HG02642 (cell line): Measurements from ENCODE around the gene CDK14.
"Not testable (repeated sequence)": the region's sequence is repeated elsewhere in the genome, so short reads cannot be mapped to it uniquely, and the experiment has no call there.

Experiments
- ATAC-seq: cut with Tn5 transposase; IDR thresholded peaks from one replicate; pipeline ENCODE4 v1.9.1; 2021; ENCODE audit warnings: mild to moderate bottlenecking; ENCODE audit not compliant: unreplicated experiment, poor library complexity

CDK14 gene

DNA sequence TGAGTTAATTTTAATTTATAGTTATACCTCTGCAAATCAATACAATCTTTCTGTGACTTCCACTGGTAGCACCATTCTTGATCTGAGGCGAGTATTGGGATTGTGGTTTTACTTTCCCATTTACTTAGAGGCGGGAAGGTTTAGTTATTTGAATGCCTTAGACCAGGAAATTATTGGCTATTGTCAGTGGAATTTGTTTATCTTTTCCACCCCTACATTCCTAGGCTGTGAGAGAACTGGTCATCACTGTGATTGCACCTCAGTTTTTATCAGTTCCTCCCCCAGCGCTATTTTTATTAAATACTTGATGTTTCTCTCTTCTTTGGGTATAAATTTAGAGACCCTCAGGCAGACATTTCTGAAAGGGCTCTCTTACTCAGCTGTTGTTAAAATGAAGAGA, 29.9 kb downstream of the CDK14 start:
- no peak for ATAC-seq

DNA sequence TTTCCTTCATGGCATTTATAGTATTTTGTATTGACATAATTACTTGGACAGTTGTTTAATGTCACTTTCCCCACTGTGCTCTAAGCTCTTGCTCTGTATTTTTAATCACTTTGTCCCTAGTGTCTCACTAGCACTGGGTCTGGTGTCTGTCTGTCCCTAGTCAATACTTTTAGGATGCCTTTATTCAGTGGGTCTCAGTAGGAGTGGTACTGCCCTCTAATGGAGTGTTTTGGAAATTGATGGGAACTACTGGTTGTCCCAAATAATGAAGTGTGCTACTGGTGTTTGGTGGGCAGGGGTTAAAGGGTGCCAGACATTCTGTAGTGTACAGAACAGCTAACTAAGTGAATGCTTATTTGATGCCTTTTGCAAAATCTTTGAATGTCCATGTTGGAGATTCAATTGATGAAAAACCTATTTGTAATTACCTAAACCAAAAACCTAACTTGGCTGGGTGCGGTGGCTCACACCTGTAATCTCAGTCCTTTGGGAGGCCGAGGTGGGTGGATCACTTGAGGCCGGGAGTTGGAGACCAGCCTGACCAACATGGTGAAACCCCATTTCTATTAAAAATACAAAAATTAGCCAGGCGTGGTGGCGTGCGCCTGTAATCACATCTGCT, 33.3 kb downstream of the CDK14 start:
- peak; percentile 84 for ATAC-seq

DNA sequence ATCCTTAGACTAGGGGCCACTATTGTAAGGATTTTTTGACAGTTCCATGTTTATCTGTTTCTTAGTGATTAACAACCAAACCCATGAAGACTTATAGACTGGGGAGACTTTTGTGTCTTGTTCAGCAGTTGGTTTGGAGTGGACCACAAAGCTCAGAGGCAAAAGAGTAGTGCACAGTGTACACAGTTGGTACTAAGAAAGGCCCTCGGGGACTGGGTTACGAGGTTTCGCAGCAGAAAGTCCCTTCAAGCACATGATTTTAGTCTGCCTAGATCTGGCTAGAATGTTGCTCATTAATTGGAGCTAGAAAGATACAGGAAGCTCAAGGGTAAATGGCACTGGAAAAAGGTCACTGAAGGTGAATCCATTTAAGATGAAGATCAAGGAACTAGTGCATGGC, 35.4 kb downstream of the CDK14 start:
- ATAC-seq = no peak

DNA sequence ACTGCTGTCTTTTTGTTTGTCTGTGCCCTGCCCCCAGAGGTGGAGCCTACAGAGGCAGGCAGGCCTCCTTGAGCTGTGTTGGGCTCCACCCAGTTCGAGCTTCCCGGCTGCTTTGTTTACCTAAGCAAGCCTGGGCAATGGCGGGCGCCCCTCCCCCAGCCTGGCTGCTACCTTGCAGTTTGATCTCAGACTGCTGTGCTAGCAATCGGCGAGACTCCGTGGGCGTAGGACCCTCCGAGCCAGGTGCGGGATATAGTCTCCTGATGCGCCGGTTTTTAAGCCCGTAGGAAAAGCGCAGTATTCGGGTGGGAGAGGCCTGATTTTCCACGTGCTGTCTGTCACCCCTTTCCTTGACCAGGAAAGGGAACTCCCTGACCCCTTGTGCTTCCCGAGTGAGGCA, 43.6 kb downstream of the CDK14 start:
- not testable (repeated sequence) for ATAC-seq

DNA sequence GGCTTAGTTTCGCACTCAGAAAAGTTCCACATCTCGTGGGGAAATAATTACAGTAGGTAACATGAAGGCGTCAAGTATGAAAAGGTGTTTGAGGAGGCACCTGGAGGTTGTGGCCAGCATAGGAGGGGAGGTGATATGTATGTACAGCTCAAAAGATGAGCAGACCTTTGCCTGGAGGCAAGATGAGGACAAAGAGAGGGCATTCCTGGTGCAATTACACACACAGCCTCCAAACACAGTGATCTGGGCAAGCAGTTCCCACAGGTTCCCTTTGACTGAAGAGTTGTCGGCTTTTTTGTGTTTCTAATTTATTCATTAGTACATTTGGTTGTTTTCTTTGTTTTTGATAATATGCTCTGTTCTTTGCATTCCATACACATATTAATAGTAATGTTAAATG, 46.9 kb downstream of the CDK14 start:
- ATAC-seq = no peak

DNA sequence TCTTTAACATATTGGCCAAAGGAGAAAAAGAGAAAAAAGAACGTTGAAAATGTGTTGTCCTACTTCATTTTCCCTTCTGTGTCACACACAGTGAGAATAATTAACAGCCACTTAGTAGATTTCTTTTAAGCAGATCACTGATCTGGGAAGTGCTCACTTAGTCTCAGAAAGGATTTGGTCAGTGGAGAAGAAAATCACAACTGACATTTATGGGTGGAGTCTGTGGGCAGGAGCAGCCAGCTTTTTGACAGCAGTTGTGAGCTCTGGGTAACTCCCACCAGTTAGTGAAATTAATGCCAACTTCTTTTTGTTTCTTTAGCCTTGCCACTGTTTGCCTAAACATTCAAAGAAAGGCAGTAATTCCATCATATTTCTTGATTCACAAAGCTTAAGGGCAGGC, 49.7 kb downstream of the CDK14 start:
- no peak for ATAC-seq

DNA sequence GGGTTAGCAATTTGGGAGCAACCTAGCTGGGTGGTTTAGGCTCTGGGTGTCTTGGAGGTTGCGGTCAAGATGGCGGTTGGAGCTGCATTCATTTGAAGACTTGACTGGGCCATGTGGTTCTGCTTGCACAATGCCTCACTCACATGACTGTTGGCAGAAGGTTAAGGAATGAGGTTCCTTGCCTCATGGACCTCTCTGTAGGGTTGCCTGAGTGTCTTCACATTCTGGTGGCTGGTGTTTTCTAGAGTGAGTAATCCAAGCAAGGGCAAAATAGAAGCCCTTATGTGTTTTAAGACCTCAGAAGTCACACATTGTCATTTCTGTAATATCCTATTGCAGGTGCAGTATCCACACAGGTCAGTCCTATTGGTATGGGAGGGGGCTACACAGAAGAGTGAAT, 52.0 kb downstream of the CDK14 start:
- ATAC-seq = peak; percentile 46

DNA sequence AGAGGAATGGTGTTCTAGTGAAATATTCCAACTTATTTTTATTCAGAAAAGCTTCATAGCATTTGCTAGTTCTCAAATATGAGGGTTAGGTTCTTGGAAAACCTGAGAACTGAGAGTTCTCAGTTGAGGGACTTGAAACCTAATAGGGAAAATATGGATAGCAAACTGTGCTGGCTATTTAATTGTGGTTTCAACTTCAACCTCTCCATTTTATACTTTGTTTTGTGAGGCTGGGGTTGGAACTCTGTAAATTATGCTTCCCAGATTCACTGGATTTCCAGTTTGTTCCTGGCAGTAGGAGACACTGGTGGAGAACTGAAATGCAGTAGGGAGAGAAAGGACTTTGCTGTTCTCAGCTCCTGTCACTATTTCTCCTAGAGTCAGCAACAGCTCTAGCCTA, 52.7 kb downstream of the CDK14 start:
- no peak for ATAC-seq

DNA sequence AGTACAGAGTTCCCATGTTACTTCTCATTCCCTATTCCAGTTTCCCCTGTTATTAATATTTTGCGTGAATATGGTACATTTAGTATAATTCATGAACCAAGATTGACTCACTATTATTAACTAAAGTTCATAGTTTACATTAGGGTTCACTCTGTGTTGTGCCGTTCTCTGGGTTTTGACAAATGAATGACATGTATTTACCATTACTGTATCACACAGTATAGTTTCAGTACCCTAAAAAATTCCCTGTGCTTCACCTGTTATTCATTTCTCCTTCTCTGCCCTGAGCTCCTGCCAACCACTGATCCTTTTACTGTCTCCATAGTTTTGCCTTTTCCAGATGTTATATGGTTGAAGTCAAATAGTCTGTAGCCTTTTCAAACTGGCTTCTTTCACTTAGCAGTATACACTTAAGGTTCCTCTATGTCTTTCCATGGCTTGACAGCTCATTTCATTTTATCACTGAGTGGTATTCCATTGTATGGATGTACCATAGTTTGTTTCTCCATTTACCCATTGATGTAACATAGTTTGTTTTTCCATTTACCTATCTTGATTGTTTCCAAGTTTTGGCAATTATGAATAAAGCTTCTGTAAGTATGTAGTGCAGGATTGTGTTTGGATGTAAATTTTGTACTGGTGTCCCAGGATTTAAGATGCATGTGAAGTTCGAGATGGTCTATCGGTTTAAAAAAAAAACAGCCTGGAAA, 58.8 kb downstream of the CDK14 start:
- ATAC-seq = no peak

DNA sequence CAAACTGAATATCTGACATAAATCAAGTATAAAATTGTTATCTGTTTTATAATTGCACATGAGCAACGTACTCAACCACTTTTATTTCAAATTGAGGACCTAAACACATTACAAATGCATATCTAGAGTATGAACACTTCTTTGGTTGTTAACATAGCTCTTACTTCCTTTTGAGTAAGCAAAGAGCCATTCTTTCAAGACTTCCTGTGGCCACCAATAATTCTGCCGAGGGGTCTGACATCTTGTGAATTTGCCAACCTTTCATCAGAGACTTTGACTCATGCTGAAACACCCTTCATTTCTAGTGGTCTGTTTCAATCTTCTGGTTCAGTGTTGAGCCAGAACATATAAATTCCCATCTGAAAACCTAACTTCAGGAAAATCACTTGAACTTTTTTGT, 59.4 kb downstream of the CDK14 start:
- peak; percentile 63 for ATAC-seq

DNA sequence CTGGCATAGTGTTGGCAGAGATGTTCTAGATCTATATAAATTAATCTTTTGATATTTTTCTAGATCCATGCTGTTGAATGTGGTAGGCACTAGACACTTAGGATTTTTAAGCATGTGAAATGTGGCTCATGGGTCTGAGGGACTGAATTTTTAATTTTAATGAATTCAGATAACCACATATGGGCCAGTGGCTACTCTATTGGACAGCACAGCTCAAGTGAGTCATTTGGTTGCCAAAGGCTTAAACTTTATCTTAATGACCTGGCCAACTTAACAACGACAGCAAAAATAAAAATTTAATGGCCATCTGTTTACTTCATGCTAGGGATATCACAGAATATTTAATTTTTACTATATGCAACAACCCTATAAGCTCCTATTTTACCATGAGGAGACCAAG, 61.4 kb downstream of the CDK14 start:
- no peak for ATAC-seq

DNA sequence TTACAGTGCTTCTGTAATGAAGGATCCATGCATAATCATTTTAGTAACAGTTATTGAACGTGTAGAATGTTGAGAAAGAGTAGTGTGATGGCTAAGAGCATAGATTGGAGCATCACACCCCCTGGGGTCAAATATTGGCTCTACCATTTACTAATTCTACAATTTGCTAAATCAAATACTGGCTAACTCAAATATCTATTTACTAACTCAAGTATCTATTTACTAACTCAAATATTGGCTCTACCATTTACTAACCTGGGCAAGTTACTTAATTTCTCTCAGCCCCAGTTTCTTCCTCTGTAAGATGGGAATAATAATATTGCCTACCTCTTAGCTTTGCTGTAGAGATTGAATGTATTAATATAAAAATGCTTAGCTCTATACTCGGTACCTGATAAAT, 64.0 kb downstream of the CDK14 start:
- ATAC-seq = no peak

DNA sequence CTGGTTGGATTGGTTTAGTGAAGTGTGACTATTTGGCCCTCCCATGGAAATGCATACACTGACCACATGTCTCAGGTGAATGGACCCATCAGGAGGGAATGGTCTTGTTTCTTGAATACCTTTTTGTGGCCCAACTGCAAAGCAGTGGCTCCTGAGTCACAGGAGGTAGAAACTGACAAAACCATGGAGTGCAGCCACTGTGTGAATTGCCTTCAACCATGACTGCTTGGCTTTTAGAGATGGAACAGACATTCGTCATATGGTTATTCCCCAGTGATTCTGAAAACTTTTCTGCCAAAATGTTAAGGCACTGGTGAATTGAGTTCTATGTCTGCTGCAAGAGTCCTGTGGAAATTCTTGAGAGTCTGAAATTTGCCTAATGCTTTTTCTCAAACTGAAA, 64.7 kb downstream of the CDK14 start:
- ATAC-seq = peak; percentile 63

DNA sequence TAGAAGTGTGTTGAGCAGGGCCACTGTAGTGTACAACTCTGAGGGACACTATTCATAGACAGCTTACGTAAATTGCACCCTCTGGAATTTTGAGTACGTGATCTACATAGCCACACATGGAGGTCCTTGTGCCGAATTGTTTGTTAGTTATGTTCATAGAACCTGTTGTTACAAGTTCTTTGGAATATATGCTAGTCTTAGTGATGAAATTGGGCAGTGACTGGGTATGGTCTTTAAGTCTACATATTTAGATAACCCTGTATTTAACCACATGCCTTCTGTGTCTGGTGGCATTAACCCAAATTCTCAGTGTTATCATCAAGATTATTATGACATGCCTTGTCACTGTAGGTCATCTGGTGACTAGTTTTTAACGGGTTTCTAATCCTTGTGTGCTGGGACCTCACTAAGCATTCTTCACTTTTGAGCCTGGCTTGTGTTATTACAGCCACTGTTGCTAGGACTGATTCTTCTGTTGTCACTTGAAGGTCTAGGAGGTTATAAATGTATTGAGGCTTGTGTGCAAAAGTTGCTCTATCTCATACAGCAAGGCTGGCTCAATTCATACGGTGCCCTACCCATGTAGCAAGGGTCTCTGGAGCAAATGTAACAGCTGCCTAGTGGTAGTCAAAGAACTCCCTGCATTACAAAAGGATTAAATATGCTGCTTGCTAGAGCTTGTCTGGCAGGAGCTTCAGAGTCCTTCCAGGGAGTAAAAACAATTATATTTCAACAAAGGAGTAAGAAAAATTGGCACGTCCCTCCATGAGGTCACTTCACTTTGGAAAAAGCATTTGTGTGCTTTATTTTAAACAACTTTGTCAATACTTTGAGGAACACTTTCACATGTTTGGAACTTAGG, 65.4 kb downstream of the CDK14 start:
- ATAC-seq = peak; percentile 23

DNA sequence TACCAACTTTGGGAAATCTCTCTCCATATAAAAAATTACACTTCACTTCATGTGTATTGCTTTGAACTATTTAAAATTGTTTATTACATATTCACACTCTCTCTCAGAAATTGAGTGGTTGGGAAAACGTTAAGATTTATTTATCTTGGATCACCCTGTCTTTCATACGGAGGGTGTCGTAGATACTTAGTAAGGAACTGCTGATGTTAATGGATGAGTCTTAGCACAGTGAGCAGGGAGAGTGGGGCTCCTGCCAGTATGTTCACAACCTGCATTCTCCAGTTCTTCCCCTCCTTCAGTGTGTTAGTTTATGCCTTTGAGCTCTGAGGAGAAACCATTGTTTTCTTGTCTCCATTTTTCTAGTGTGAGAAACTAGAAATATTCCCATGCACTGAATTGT, 67.1 kb downstream of the CDK14 start:
- ATAC-seq = no peak

DNA sequence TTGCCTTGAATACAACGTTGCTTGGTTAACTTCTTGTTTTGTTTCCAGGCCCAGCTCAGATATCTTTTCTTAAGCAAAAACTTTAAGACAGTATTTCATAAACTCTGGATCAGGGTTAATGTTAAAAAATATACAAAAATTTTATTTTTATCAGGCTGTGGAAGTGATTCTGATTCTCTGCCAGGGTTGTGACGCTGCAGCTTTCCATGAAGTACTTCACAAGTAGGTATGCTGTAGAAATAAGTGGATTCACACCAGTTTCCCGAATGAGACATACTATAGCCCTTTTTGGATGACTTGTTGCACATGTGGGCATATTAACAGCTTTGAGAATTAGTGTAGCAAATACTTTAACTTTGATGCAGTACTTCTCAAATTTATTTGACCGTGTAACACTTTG, 70.1 kb downstream of the CDK14 start:
- no peak for ATAC-seq

DNA sequence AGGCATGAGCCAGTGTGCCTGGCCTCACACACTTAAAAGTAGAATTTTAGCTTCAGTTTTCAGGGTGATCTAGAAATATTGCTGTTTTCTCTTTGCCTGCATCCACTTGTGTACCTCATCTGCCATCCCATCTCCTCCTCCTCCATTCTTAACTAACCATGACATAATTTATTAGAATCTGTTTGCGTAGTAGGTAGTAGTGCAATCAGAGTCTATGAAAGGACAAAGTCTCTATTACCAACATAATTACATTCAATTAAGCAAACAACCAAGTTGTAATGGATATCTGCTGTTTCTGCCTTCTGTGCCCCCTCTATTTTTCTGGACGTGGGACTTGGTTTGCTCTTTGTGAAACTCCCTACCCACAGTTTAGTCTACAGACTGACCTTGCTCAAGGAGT, 72.9 kb downstream of the CDK14 start:
- ATAC-seq = no peak

DNA sequence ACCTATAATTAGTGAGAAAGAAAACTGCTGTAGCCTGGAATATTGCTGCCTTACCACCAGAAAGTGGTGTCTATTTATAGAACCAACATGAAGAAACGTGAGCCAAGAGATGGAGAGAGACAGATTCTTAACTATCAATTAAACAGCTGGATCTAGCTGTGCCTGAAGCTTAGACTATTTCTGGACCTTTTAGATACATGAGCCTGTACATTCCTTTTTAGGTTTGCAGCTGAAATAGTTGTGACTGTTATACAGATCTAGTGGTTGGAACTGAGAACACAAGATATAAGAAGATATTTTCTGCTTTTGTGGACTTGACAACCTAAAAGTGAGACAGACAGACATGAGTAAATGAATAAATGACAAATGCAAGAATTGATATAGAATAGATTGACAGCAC, 73.4 kb downstream of the CDK14 start:
- no peak for ATAC-seq

DNA sequence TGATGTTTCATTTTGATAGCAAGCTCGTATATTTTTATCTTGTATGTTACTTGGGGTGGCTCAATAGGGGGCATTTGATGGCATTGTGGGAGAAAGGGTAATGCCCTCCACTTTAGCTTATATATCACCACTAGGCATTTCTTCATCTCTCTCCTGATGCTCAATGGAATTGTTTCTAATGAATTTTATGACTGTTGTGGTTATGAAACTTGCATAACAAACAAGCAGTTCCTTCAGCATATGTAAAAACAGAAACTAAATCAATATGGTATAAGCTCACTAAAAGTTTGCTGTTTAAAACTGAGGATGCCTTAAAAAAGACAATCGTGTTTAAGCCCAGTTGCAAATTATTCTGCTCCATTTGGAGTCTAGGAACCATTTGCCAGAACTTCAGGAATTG, 75.5 kb downstream of the CDK14 start:
- no peak for ATAC-seq

DNA sequence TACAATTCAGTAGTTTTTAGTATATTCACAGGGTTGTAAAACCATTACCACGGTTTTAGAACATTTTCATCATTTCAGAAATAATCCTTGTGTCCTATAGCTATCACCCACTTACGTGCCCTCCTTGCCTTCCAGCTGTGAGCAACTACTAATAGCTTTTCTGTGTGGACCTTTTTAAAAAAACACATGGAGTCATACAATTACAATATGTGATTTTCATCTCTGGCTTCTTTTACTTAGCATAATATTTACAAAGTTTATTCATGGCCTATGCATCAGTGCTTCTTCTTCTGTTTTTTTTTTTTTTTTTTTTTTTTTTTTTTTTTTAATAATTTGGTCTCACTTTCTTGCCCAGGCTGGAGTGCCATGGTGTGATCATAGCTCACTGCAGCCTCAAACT, 76.1 kb downstream of the CDK14 start:
- ATAC-seq = no peak

DNA sequence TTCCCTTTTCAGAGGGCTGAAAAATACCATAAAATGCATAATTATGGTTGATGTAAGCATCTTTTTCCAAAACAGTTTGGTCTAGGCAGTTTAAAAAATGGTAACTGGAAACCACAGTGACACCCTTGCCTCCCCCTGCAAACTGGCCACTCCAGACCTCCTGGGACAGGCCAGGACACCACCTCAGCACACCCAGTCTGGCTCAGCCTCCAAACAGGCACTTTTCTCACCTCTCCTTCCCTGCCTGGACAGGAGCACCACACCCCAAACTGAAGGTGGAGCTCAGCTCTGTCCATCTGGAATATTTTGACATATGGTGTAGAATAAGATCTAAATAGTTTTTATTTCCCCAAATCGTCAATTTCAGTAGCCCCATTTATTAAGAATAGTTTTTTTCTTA, 78.5 kb downstream of the CDK14 start:
- no peak for ATAC-seq
